ENCODE data around the gene AGAP1. TPM values are rescaled to one million over a fixed set of nuclear protein-coding genes. Genes with fewer than 3 reads are reported as not detected.
A peak's percentile ranks its signal among the peaks of the same experiment; 100 is the strongest.

Gene AGAP1
- total RNA-seq, 1 donor from 2014 or later = 39.4 TPM

- Mint-ChIP-seq H3K4me1 (ENCODE audit: low read depth, unreplicated experiment) (peaks cover 55% of the 10 kb centered on the region), H3K9me3 (ENCODE audit: unreplicated experiment) (peaks cover 1% of the 10 kb centered on the region), H3K27ac (ENCODE audit: unreplicated experiment) (peak overlapping the region; percentile 98), H3K27me3 (ENCODE audit: low read depth, unreplicated experiment) (no peaks in the 10 kb centered on the region), H3K4me3 (ENCODE audit: unreplicated experiment) (peak overlapping the region; percentile 62), H3K36me3 (ENCODE audit: low read depth, unreplicated experiment) (no peaks in the 10 kb centered on the region)
- no peak overlapping the region for H3K4me3 ChIP-seq (ENCODE audit: insufficient read depth, low read depth, low read length)
- TF ChIP-seq EZH2 (IDR thresholded peaks at IDR 0.05; ENCODE audit: insufficient read depth, low read length) = no peak
- TF ChIP-seq, protein P1, sequence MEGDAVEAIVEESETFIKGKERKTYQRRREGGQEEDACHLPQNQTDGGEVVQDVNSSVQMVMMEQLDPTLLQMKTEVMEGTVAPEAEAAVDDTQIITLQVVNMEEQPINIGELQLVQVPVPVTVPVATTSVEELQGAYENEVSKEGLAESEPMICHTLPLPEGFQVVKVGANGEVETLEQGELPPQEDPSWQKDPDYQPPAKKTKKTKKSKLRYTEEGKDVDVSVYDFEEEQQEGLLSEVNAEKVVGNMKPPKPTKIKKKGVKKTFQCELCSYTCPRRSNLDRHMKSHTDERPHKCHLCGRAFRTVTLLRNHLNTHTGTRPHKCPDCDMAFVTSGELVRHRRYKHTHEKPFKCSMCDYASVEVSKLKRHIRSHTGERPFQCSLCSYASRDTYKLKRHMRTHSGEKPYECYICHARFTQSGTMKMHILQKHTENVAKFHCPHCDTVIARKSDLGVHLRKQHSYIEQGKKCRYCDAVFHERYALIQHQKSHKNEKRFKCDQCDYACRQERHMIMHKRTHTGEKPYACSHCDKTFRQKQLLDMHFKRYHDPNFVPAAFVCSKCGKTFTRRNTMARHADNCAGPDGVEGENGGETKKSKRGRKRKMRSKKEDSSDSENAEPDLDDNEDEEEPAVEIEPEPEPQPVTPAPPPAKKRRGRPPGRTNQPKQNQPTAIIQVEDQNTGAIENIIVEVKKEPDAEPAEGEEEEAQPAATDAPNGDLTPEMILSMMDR (IDR thresholded peaks at IDR 0.05; ENCODE audit: insufficient read depth, low read depth, low read length) = no peak
- H3K9me3 ChIP-seq (ENCODE audit: insufficient read depth, low read depth, low read length) = no peaks in the 10 kb centered on the region
- H3K27ac ChIP-seq (ENCODE audit: low read depth, low read length) = no peak overlapping the region
- no peaks in the 10 kb centered on the region for H3K36me3 ChIP-seq (ENCODE audit: insufficient read depth, low read length)
- H3K4me1 ChIP-seq (ENCODE audit: insufficient read depth, low read length) = peaks cover 15% of the 10 kb centered on the region
- H3K79me2 ChIP-seq (ENCODE audit: insufficient read depth, low read length) = no peaks in the 10 kb centered on the region
- DNase-seq (ENCODE audit: low read depth) (peak; percentile 71), FAIRE-seq (no peak)
- peaks cover 34% of the 10 kb centered on the region for H4K20me1 ChIP-seq (ENCODE audit: insufficient read depth, low read length)
- no peak overlapping the region for H3K4me2 ChIP-seq (ENCODE audit: low read length)
- H2AFZ ChIP-seq (ENCODE audit: low read depth, low read length) = no peak overlapping the region
- H3K27me3 ChIP-seq (ENCODE audit: insufficient read depth, low read length) = no peaks in the 10 kb centered on the region
- no peak overlapping the region for H3K9ac ChIP-seq (ENCODE audit: low read length)
Measured at GRCh38 chr2:235642446-235643098, 148.7 kb downstream of the AGAP1 start.

- H3K27ac Mint-ChIP-seq (ENCODE audit: unreplicated experiment) = no peak overlapping the region
- FAIRE-seq = no peak
- no peak overlapping the region for H3K9ac ChIP-seq (ENCODE audit: low read length)
Measured at GRCh38 chr2:235643680-235644511, 150.1 kb downstream of the AGAP1 start.

More at GRCh38 chr2:235643680-235644511, 150.1 kb downstream of the AGAP1 start:
- DNase-seq (ENCODE audit: low read depth) = no peak
- H3K4me3 ChIP-seq (ENCODE audit: insufficient read depth, low read depth, low read length) = no peak overlapping the region
- H3K79me2 ChIP-seq (ENCODE audit: insufficient read depth, low read length) = no peaks in the 10 kb centered on the region
- H3K4me1 Mint-ChIP-seq (ENCODE audit: low read depth, unreplicated experiment) = peaks cover 55% of the 10 kb centered on the region
- TF ChIP-seq, protein P1 (IDR thresholded peaks at IDR 0.05; ENCODE audit: insufficient read depth, low read depth, low read length) = no peak
- TF ChIP-seq EZH2 (IDR thresholded peaks at IDR 0.05; ENCODE audit: insufficient read depth, low read length) = no peak
- H3K9me3 Mint-ChIP-seq (ENCODE audit: unreplicated experiment) = peaks cover 1% of the 10 kb centered on the region
- no peaks in the 10 kb centered on the region for H3K9me3 ChIP-seq (ENCODE audit: insufficient read depth, low read depth, low read length)
- H4K20me1 ChIP-seq (ENCODE audit: insufficient read depth, low read length) = peaks cover 43% of the 10 kb centered on the region
- no peaks in the 10 kb centered on the region for H3K27me3 ChIP-seq (ENCODE audit: insufficient read depth, low read length)
- H3K27ac ChIP-seq (ENCODE audit: low read depth, low read length) = no peak overlapping the region
- peaks cover 15% of the 10 kb centered on the region for H3K4me1 ChIP-seq (ENCODE audit: insufficient read depth, low read length)
- peaks cover 2% of the 10 kb centered on the region for H3K36me3 Mint-ChIP-seq (ENCODE audit: low read depth, unreplicated experiment)
- H2AFZ ChIP-seq (ENCODE audit: low read depth, low read length) = no peak overlapping the region
- no peak overlapping the region for H3K4me3 Mint-ChIP-seq (ENCODE audit: unreplicated experiment)
- no peaks in the 10 kb centered on the region for H3K27me3 Mint-ChIP-seq (ENCODE audit: low read depth, unreplicated experiment)
- no peaks in the 10 kb centered on the region for H3K36me3 ChIP-seq (ENCODE audit: insufficient read depth, low read length)
- H3K4me2 ChIP-seq (ENCODE audit: low read length) = no peak overlapping the region
